Neural crest cell (in vitro differentiated cells): ENCODE data around the gene IFNLR1. TPM values are rescaled to one million over a fixed set of nuclear protein-coding genes. Genes with fewer than 3 reads are reported as not detected.
A peak's percentile ranks its signal among the peaks of the same experiment; 100 is the strongest.

Source experiments
- DNase-seq: peaks from one replicate; pipeline ENCODE4 v3.0.0; 2021; ENCODE audit warnings: low read depth, mixed read lengths, low spot score
- H3K27ac Mint-ChIP-seq: one replicate; pipeline ENCODE4 v1.8.0; 2021; ENCODE audit warnings: mild to moderate bottlenecking, mixed read lengths; ENCODE audit not compliant: unreplicated experiment
- H3K27me3 Mint-ChIP-seq: 2 replicates; pipeline ENCODE4 v1.8.0; 2021; ENCODE audit warnings: low read depth, mild to moderate bottlenecking, mixed read lengths
- H3K36me3 Mint-ChIP-seq: 2 replicates; pipeline ENCODE4 v1.8.0; 2021; ENCODE audit warnings: low read depth, mild to moderate bottlenecking, mixed read lengths
- H3K4me1 Mint-ChIP-seq: 2 replicates; pipeline ENCODE4 v1.8.0; 2021; ENCODE audit warnings: mixed read lengths
- H3K4me3 Mint-ChIP-seq: one replicate; pipeline ENCODE4 v1.8.0; 2021; ENCODE audit warnings: mild to moderate bottlenecking, mixed read lengths
- H3K9me3 Mint-ChIP-seq: 2 replicates; pipeline ENCODE4 v1.8.0; 2021; ENCODE audit warnings: mixed read lengths
- CTCF ChIP-seq: fragments of 200-600 bp; sonication (generic); conservative IDR thresholded peaks from 2 replicates; pipeline ENCODE4 v1.5.0; 2021; ENCODE audit warnings: antibody characterized with exemption, mild to moderate bottlenecking
- long read RNA-seq: library from polyadenylated mRNA; unstranded; transcript quantifications from one replicate; pipeline ENCODE4 v2.0.0, GENCODE V29; 2020
- total RNA-seq: library from RNA; stranded (reverse); gene quantifications from 2 replicates; pipeline ENCODE4 v1.2.1, GENCODE V29; 2021

Gene IFNLR1
- total RNA-seq, result 0.11 and 0.21 TPM in 2 replicates
- long read RNA-seq, result 0 reads

GRCh38 chr1:24186993-24187790 is at the start of gene IFNLR1:
TSS of gene IFNLR1 (minus strand) at chr1:24187289. CDS start at chr1:24187248, 41 bp downstream.
- TF ChIP-seq CTCF, result no peak
- H3K9me3 Mint-ChIP-seq, result no peaks in the 10 kb centered on the region
- no peak for DNase-seq
- no peak within 1 kb of the TSS for H3K27ac Mint-ChIP-seq
- H3K4me1 Mint-ChIP-seq, result peaks cover 5% of the 10 kb centered on the region
- no peaks in the 10 kb centered on the region for H3K36me3 Mint-ChIP-seq
- peak within 1 kb of the TSS; percentile 82 for H3K4me3 Mint-ChIP-seq
- peaks cover 75% of the 10 kb centered on the region for H3K27me3 Mint-ChIP-seq

GRCh38 chr1:24235921-24236788 is 49.1 kb upstream of the IFNLR1 start:
- Mint-ChIP-seq H3K27me3 (no peaks in the 10 kb centered on the region), H3K4me3 (no peak overlapping the region), H3K27ac (no peak overlapping the region), H3K36me3 (no peaks in the 10 kb centered on the region), H3K4me1 (peaks cover 10% of the 10 kb centered on the region), H3K9me3 (no peaks in the 10 kb centered on the region)
- no peak for DNase-seq
- TF ChIP-seq CTCF, result no peak

GRCh38 chr1:24233684-24234600 is 46.9 kb upstream of the IFNLR1 start:
- Mint-ChIP-seq H3K9me3 (no peaks in the 10 kb centered on the region), H3K4me3 (no peak overlapping the region), H3K27me3 (no peaks in the 10 kb centered on the region), H3K4me1 (peaks cover 10% of the 10 kb centered on the region), H3K36me3 (no peaks in the 10 kb centered on the region), H3K27ac (no peak overlapping the region)
- TF ChIP-seq CTCF, result no peak
- no peak for DNase-seq

GRCh38 chr1:24231701-24232100 is 44.6 kb upstream of the IFNLR1 start:
- no peaks in the 10 kb centered on the region for H3K27me3 Mint-ChIP-seq
- TF ChIP-seq CTCF, result no peak
- no peak for DNase-seq
- peaks cover 7% of the 10 kb centered on the region for H3K4me1 Mint-ChIP-seq
- H3K4me3 Mint-ChIP-seq, result no peak overlapping the region
- H3K27ac Mint-ChIP-seq, result no peak overlapping the region
- H3K9me3 Mint-ChIP-seq, result no peaks in the 10 kb centered on the region
- H3K36me3 Mint-ChIP-seq, result no peaks in the 10 kb centered on the region

GRCh38 chr1:24228311-24228710 is 41.2 kb upstream of the IFNLR1 start:
- no peak for DNase-seq

More at GRCh38 chr1:24228311-24228710, 41.2 kb upstream of the IFNLR1 start:
- Mint-ChIP-seq H3K9me3 (no peaks in the 10 kb centered on the region), H3K27me3 (no peaks in the 10 kb centered on the region), H3K4me1 (no peaks in the 10 kb centered on the region), H3K27ac (no peak overlapping the region), H3K36me3 (no peaks in the 10 kb centered on the region), H3K4me3 (no peak overlapping the region)
- no peak for TF ChIP-seq CTCF
